HG02678 (cell line): ENCODE data around the gene SRRM3.
"Not testable (repeated sequence)": the region's sequence is repeated elsewhere in the genome, so short reads cannot be mapped to it uniquely, and the experiment has no call there.

Experiments used
- ATAC-seq: cut with Tn5 transposase; IDR thresholded peaks from one replicate; pipeline ENCODE4 v1.9.1; 2021; ENCODE audit warnings: mild to moderate bottlenecking, moderate library complexity; ENCODE audit not compliant: unreplicated experiment

The SRRM3 gene

DNA sequence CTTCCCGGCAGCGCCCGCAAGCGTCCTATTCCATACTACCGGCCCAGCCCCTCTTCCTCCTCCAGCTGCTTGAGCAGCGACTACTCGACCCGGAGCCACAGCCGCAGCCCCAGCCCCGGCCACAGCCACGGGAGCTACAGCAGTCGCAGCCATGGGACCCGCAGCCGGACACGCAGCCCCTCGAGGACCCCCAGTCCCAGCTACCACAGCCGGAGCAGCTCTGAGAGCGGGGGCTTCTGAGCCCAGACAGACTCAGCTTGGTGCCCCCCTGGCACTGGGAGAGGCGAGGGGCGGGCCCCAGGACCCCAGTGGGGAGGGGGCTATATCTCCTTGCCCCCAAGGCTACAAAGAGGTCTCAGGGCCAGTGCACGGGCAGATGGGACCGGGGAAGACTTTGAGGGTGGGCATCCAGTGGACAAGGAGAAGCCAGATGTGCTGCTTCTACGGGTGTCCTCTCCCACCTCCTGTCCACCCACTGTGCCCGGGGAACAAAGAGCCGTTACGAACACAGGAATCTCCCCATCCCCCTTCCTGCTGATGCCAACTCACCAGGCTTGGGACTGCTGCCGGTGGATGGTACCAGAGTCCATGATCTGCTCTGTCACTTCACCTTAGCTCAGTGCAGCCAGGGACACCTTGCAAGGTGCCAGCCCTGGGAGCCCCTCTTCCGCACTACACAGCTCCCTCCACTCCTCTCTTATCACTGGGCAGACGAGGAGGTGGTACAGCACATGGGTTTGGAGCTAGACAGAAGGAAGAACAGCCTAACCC lies 84.1 kb downstream of the SRRM3 start:
- ATAC-seq, result no peak

DNA sequence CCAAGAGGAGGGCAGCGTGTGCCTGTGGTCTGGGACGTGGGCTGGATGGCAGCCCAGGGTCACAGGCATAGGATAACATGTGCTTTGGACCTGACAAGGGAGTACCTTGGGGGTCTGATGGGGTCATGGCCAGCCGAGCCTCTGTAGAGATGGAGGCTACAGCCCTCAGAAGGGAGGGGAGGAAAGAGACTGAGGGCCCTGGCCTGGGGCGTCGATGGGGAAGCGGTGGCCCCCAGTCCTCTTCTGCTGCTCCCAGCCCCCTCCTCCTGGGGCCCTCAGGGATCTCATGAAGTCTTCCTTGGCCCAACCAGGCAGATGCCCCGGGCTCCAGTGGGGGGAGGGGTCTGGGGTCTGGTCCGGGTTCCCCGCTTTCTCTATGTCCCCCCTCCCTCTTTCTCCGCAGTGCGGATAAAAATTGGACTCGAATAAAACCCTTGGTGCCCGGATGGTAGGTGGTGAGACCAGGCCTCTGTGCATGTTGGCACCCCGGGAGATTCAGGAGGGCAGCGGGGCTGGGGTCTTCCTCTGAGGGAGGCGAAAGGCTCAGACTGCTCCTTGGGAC lies 85.2 kb downstream of the SRRM3 start:
- no peak for ATAC-seq

DNA sequence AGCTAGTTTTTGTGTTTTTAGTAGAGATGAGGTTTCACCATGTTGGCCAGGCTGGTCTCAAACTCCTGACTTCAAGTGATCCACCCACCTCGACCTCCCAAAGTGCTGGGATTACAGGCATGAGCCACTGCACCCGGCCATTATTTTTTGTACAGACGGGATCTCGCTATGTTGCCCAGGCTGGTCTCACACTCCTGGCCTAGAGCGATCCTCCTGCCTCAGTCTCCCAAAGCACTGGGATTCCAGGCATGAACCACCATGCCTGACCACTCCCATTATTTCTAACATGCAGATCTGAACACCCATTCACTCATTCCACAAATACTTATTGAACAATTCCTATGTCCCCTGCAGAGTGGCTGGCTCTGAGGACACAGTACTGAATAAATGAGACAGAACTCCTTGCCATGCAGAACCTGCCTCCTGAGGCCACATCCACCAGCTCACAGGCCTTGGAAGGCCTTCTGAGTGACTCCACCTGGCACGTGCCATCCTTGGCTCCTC lies 89.2 kb downstream of the SRRM3 start:
- not testable (repeated sequence) for ATAC-seq

GRCh38 chr7:76291351-76292212 lies 89.9 kb downstream of the SRRM3 start:
- ATAC-seq, result peak; percentile 75

- no peak for ATAC-seq
Measured at GRCh38 chr7:76292213-76292573, 90.5 kb downstream of the SRRM3 start.

DNA sequence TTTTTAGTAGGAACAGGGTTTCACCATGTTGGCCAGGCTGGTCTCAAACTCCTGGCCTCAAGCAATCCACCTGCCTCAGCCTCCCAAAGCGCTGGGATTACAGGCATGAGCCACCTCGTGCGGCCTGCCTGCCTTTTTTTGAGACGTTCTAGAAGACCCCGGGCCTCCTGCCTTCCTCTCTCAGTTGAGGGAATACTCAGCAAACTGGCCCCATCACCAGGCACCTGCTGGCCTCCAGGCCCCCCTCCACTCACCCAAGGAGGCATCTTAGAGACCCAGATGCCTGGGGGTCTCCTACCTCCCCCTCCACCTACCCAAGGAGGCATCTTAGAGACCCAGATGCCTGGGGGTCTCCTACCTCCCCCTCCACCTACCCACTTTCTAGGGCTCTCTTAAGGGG lies 91.2 kb downstream of the SRRM3 start:
- not testable (repeated sequence) for ATAC-seq

DNA sequence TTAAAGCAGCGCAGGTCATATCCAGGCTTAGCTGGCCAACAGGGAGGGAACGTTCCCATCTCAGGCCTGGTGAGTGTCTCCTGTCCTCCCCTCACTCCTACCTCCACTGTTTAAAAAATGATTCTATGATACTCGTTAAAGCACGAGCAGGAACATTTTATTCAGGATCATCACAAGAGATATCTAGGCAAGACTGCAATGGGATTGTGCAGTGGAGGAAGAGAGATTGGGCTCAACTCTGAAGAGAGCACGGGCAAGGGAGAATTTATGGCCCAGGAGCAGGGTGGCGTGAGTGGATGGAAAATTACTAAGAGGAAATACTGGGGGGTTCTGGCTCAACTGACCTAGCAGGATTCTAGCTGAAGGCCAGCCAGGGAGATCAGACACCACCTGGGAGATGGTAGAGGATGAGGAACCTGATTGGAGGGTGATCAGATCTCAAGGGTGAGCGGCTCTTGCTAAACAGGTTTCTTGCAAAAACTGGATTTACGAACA lies 91.8 kb downstream of the SRRM3 start:
- no peak for ATAC-seq

DNA sequence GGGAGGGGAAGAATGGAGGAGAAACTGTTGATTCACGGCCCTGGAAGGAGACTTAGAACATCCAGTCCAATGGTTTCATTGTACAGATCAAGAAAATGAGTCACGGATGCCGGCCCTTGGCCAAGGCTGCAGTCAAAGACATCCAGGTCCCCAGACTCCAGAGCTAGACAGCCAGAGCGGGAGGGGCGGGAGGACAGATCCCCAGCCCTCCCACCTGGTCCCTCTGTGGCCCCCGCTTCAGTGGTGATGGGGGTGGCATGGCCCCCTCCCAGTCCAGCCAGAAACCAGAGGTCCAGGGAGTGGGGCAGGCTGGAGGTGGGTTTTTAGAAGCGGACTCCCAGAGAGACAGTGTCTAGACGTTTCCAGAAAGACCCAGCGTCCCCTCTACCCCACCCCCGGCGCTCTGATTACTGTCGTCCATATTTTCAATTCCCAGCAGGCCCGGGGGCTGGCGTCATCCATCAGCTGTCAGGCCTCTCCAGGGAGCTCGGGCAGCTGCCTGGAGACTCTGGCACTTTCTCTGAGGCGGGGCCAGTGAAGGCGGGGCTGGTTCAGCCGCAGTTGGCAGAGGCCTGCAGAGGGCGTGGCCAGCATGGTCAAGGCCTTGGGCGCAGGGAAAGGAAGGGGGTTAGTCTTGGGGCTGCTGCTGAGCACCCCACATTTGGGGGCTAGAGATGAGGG lies 92.8 kb downstream of the SRRM3 start:
- peak; percentile 53 for ATAC-seq

- ATAC-seq, result no peak
Measured at GRCh38 chr7:76296743-76297740, 95.3 kb downstream of the SRRM3 start.

DNA sequence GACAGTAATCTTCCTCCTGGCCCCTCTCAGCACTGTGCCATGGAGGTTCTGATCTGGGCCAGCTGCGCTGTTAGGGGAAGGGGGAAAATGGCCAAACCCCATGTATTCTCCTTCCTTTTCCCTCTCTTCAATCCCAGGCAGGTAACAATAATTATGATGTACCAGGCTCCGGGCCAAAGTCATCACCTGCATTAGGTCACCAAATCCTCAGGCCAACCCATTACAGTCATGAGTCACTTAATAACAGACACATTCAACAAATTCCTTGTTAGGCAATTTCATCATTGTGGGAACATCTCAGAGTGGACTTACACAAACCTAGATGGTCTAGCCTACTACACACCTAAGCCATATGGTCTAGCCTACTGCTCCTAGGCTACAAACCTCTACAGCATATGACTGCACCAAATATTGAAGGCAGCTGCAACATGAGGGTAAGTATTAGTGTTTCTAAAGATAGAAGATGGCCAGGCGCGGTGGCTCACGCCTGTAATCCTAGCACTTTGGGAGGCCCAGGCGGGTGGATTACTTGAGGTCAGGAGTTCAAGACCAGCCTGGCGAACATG lies 98.6 kb downstream of the SRRM3 start:
- no peak for ATAC-seq

DNA sequence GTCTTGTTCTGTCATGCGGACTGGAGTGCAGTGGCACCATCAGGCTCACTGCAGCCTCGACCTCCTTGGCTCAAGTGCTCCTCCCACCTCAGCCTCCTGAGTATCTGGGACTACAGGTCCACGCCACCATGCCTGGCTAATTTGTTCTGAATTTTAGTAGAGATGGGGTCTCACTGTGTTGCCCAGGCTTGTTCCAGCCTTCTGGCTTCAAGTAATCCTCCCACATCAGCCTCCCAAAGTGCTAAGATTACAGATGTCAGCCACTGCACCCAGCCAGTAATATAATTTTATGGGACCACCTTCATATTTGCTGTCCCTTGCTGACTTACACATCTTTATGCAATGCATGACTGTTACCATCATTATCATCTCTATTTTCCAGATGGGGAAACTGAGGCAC lies 99.3 kb downstream of the SRRM3 start:
- ATAC-seq, result no peak

- ATAC-seq, result peak; percentile 63
Measured at GRCh38 chr7:76302347-76303201, 100.9 kb downstream of the SRRM3 start, which contains the start of gene HSPB1. HSPB1 (plus strand) TSS chr7:76302673; CDS start chr7:76302713, 40 bp downstream.

GRCh38 chr7:76303202-76304147 lies 101.8 kb downstream of the SRRM3 start:
- ATAC-seq, result peak; percentile 40

DNA sequence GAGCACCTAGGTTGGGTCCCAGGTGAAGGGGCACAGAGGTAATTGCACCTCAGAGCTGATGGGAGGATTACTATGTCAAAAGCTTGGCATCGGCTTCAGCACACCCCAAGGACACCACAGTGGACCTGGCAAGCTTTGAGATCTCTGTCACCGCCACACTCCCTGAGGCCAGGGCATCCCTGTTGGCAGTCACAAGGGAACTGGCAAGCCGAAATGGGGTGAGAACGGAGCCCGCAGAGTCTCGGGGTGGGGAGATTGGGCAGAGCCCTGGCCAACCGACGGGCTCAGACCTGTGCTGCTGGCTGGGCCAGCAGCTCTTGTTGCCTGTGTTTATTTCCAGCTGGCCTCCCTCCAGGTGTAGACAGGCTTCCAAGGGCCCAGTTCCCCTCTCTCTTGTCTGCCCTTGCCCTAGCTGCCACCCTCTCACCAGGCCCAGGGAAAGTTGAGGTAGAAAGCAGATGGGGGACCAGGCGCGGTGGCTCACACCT lies 103.2 kb downstream of the SRRM3 start:
- ATAC-seq, result no peak

- ATAC-seq, result not testable (repeated sequence)
Measured at GRCh38 chr7:76308874-76309273, 107.2 kb downstream of the SRRM3 start.

DNA sequence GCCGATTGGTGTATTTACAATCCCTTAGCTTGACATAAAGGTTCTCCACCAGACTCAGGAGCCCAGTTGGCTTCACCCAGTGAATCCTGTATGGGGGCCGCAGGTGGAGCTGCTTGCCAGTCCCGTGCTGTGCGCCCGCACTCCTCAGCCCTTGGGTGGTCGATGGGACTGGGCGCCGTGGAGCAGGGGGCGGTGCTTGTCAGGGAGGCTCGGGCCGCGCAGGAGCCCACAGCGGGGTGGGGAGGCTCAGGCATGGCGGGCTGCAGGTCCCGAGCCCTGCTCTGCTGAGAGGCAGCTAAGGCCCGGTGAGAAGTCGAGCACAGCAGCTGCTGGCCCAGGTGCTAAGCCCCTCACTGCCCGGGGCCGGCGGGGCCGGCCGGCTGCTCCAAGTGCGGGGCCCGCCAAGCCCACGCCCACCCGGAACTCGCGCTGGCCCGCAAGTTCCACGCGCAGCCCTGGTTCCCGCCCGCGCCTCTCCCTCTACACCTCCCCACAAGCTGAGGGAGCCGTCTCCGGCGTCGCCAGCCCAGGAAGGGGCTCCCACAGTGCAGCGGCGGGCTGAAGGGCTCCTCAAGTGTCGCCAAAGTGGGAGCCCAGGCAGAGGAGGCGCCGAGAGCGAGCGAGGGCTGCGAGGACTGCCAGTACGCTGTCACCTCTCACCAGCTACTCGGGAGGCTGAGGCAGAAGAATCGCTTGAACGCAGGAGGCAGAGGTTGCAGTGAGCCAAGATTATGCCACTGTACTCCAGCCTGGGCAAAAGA lies 107.8 kb downstream of the SRRM3 start:
- not testable (repeated sequence) for ATAC-seq
